HCT116 (cell line): ENCODE measurements around the gene PIGN.

Experiments used
- EGR1 ChIP-seq: IDR thresholded peaks from 2 replicates; pipeline ENCODE4 v1.6.1; 2012; ENCODE audit warnings: low read depth
- ZFX ChIP-seq: fragments of 450-650 bp; IDR thresholded peaks from 2 replicates; pipeline ENCODE4 v1.6.1; 2017
- TF ChIP-seq, protein P1 (sequence below): IDR thresholded peaks from 2 replicates; pipeline ENCODE4 v1.6.1; 2012
- TF ChIP-seq, protein P2 (sequence below), 3 experiments: fragments of 200-600 bp in 1 of 3; sonication (generic) in 1 of 3; IDR thresholded peaks in 2 of 3; conservative IDR thresholded peaks in 1 of 3; 2 replicates each; pipeline ENCODE4 v1.5.1; 2012 to 2017; ENCODE audit warnings: low read depth in 2 of 3, low read length in 2 of 3, antibody characterized with exemption in 1 of 3, borderline replicate concordance in 1 of 3, control low read depth in 1 of 3, mild to moderate bottlenecking in 1 of 3, mixed read lengths in 1 of 3, mixed run types in 1 of 3, moderate library complexity in 1 of 3; ENCODE audit not compliant: insufficient read depth in 1 of 3

DNA sequence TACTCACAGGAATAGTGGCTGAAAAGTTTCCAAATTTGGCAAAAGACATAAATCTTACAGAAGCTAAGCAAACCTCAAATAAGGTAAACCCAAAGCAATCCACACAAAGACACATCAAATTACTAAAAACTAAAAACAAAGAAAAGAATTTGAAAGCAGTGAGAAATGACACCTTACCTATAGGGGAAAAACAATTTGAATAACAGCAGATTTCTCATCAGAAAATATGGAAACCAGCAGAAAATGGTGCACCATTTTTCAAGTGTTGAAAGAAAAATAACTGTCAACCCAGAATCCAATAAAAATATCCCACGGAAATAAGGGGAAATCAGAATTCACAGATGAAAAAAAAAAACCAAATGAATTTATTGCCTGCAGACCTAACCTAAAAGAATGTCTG, 138.6 kb downstream of the PIGN start:
- TF ChIP-seq, protein P1, sequence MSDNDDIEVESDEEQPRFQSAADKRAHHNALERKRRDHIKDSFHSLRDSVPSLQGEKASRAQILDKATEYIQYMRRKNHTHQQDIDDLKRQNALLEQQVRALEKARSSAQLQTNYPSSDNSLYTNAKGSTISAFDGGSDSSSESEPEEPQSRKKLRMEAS, result no peak
- TF ChIP-seq, protein P2, sequence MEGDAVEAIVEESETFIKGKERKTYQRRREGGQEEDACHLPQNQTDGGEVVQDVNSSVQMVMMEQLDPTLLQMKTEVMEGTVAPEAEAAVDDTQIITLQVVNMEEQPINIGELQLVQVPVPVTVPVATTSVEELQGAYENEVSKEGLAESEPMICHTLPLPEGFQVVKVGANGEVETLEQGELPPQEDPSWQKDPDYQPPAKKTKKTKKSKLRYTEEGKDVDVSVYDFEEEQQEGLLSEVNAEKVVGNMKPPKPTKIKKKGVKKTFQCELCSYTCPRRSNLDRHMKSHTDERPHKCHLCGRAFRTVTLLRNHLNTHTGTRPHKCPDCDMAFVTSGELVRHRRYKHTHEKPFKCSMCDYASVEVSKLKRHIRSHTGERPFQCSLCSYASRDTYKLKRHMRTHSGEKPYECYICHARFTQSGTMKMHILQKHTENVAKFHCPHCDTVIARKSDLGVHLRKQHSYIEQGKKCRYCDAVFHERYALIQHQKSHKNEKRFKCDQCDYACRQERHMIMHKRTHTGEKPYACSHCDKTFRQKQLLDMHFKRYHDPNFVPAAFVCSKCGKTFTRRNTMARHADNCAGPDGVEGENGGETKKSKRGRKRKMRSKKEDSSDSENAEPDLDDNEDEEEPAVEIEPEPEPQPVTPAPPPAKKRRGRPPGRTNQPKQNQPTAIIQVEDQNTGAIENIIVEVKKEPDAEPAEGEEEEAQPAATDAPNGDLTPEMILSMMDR (IDR thresholded peaks at IDR 0.05 in 2 of 3, conservative IDR thresholded peaks at IDR 0.05 in 1 of 3; ENCODE audit: borderline replicate concordance in 1 of 3, insufficient read depth in 1 of 3, low read depth in 2 of 3, low read length in 2 of 3), result no peak
- TF ChIP-seq ZFX (no peak), EGR1 (no peak)
